ENCODE data around the gene PANK4.

The PANK4 gene

GRCh38 chr1:2497891-2498290 lies 28.5 kb downstream of the PANK4 start:
- no peak for DNase-seq (ENCODE audit: low read depth)

- no peak for DNase-seq (ENCODE audit: low read depth)
These were observed 29.6 kb downstream of the PANK4 start for GRCh38 chr1:2496746-2497145.

GRCh38 chr1:2496087-2496622 lies 30.2 kb downstream of the PANK4 start:
- no peak for DNase-seq (ENCODE audit: low read depth)

GRCh38 chr1:2495546-2495945 lies 30.9 kb downstream of the PANK4 start:
- no peak for DNase-seq (ENCODE audit: low read depth)

GRCh38 chr1:2495026-2495425 lies 31.4 kb downstream of the PANK4 start:
- DNase-seq (ENCODE audit: low read depth) = no peak

GRCh38 chr1:2494323-2494693 lies 32.1 kb downstream of the PANK4 start:
- DNase-seq (ENCODE audit: low read depth) = no peak

GRCh38 chr1:2493691-2494322 lies 32.6 kb downstream of the PANK4 start:
- DNase-seq (ENCODE audit: low read depth) = no peak

- no peak for DNase-seq (ENCODE audit: low read depth)
These were observed 33.2 kb downstream of the PANK4 start for GRCh38 chr1:2493218-2493617.

GRCh38 chr1:2492091-2492490 lies 34.3 kb downstream of the PANK4 start:
- no peak for DNase-seq (ENCODE audit: low read depth)

GRCh38 chr1:2489615-2490014 lies 36.8 kb downstream of the PANK4 start:
- DNase-seq (ENCODE audit: low read depth) = no peak

GRCh38 chr1:2488688-2489087 lies 37.7 kb downstream of the PANK4 start:
- no peak for DNase-seq (ENCODE audit: low read depth)

- DNase-seq (ENCODE audit: low read depth) = no peak
These were observed 39.8 kb downstream of the PANK4 start for GRCh38 chr1:2486558-2486957.

GRCh38 chr1:2486041-2486440 lies 40.4 kb downstream of the PANK4 start:
- no peak for DNase-seq (ENCODE audit: low read depth)

- DNase-seq (ENCODE audit: low read depth) = no peak
These were observed 42.4 kb downstream of the PANK4 start for GRCh38 chr1:2483970-2484369.

GRCh38 chr1:2483026-2483425 lies 43.4 kb downstream of the PANK4 start:
- no peak for DNase-seq (ENCODE audit: low read depth)

GRCh38 chr1:2482588-2482987 lies 43.8 kb downstream of the PANK4 start:
- DNase-seq (ENCODE audit: low read depth) = no peak

GRCh38 chr1:2481885-2482284 lies 44.5 kb downstream of the PANK4 start:
- DNase-seq (ENCODE audit: low read depth) = no peak

- no peak for DNase-seq (ENCODE audit: low read depth)
These were observed 45.4 kb downstream of the PANK4 start for GRCh38 chr1:2480986-2481364.

GRCh38 chr1:2480236-2480985 lies 46.0 kb downstream of the PANK4 start:
- DNase-seq (ENCODE audit: low read depth) = no peak

GRCh38 chr1:2479618-2480017 lies 46.8 kb downstream of the PANK4 start:
- no peak for DNase-seq (ENCODE audit: low read depth)

- no peak for DNase-seq (ENCODE audit: low read depth)
These were observed 47.2 kb downstream of the PANK4 start for GRCh38 chr1:2479186-2479585.

GRCh38 chr1:2477791-2478499 lies 48.5 kb downstream of the PANK4 start:
- no peak for DNase-seq (ENCODE audit: low read depth)

- no peak for DNase-seq (ENCODE audit: low read depth)
These were observed 49.1 kb downstream of the PANK4 start for GRCh38 chr1:2477309-2477708.
